Stimulated activated naive CD4-positive, alpha-beta T cell (primary cell): ENCODE results near the gene SURF6.
"Not testable (repeated sequence)": the region's sequence is repeated elsewhere in the genome, so short reads cannot be mapped to it uniquely, and the experiment has no call there.

Source experiments
- DNase-seq, 6 experiments: peaks; one replicate each; lab custom pipeline; 2025; lab: John Stamatoyannopoulos, UW

Gene SURF6

GRCh38 chr9:133290751-133291302 is 45.2 kb downstream of the SURF6 start:
- no peak for DNase-seq

GRCh38 chr9:133286523-133286922 is 49.5 kb downstream of the SURF6 start:
- no peak for DNase-seq

GRCh38 chr9:133285252-133285775 is 50.7 kb downstream of the SURF6 start:
- DNase-seq = no peak

- no peak for DNase-seq
Measured at GRCh38 chr9:133284362-133284761, 51.6 kb downstream of the SURF6 start.

- DNase-seq = not testable (repeated sequence)
Measured at GRCh38 chr9:133283255-133284032, 52.5 kb downstream of the SURF6 start.

- DNase-seq = no peak
Measured at GRCh38 chr9:133282464-133283238, 53.3 kb downstream of the SURF6 start.

GRCh38 chr9:133280392-133280791 is 55.6 kb downstream of the SURF6 start:
- no peak for DNase-seq
